Loucy (cell line): Measurements from ENCODE around the gene HOXB3.

Experiments used
- CTCF ChIP-seq: fragments of 200-600 bp; sonication (generic); conservative IDR thresholded peaks from 2 replicates; pipeline ENCODE4 v1.5.1; 2014; ENCODE audit warnings: mild to moderate bottlenecking, antibody characterized with exemption, low read length
- EZH2phosphoT487 ChIP-seq: fragments of 200-600 bp; IDR thresholded peaks from 2 replicates; pipeline ENCODE4 v1.6.1; 2018; ENCODE audit warnings: antibody characterized with exemption, mild to moderate bottlenecking, moderate library complexity, borderline replicate concordance

- TF ChIP-seq CTCF (no peak), EZH2phosphoT487 (no peak)
Measured at GRCh38 chr17:48513666-48514455, 76.2 kb downstream of the HOXB3 start.
